Measurements from ENCODE around the gene ZMYND11.
"Not testable (repeated sequence)": the region's sequence is repeated elsewhere in the genome, so short reads cannot be mapped to it uniquely, and the experiment has no call there.

The ZMYND11 gene

GRCh38 chr10:134247-135131, 766 bp upstream of the ZMYND11 start:
- DNase-seq = no peak

DNA sequence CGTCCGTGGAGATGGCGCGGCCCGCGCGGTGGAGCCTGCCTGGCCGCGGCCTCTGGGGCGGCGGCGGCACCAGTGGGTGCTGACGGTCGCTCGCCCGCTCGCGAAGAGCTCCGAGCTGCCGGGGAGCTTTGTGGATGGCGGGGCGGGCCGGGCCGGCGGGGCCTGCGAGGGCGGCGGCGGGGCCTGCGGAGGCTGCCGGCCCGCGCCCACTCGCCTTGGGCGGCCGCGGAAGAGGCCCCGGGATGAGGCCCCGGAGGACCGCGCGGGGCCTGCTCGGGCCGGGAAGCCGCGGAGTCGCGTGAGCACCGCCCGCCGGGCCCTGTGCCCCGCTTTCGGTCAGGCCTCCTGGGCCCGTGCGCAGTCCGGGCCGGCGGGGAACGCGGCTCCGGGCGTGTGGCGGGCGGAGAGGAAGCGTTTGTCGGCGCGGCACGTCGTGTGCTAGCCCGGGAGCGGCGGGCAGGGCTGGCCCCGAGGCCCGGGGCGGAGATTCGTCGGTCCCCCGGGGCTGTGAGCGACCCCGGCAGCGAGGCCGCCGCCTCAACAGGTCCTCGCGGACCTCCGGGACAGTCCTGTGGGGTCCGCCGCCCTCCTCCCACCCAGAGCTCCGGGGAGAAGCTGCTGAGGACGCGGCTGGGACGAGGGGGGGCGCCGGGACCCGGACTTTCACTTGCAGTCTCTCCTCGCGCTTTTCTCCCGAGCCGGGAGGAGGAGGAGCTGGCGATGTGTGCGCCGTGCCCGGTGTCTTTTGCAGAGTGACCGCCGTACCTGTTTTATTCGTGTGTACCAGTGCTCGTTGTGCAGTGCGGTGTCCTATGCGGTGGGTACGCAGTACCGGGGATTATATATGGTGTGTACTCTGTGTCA, 578 bp downstream of the ZMYND11 start:
- no peak for DNase-seq

GRCh38 chr10:136465-136762, 1.2 kb downstream of the ZMYND11 start:
- DNase-seq = no peak

- no peak for DNase-seq
These were observed 1.8 kb downstream of the ZMYND11 start for GRCh38 chr10:137031-137430.

DNA sequence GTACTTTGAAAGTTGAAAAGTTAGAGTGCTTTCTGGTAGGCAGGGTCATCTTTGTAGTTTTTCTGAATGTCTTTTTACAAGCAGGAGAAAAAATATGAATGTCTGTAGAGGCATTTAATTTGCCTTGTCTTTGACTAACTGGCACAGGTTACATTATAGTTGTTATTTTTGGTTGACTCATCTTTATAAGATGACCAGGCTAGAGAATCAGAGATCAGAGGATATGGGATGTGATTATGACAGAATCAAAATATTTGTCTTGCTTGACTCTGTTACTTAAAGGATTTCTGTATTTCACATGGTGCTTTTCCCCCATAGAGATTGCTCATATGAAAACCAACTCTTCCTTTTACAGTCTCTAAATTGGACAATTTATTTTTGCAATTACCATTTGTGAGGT, 2.4 kb downstream of the ZMYND11 start:
- no peak for DNase-seq

DNA sequence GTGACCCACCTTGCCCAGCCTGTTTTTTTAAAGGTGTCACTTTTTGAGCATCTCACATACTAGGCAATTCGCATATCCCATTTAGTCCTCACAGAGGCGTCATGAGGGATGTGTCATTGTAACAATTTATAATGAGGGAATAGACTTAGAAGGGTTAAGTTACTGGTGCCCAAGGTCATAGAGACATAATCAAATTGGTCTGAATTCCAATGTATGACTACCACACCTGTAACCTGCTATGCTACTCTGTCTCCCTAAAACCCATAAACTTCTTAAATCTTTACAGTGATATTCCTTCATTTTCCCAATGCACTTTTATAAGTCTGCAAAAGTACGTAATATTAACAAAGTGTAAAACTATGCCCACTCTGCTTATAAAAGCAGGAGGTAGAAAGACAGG, 7.1 kb downstream of the ZMYND11 start:
- DNase-seq = no peak

GRCh38 chr10:152915-153314, 17.7 kb downstream of the ZMYND11 start:
- DNase-seq = no peak

GRCh38 chr10:154348-154747, 19.1 kb downstream of the ZMYND11 start:
- DNase-seq = no peak

DNA sequence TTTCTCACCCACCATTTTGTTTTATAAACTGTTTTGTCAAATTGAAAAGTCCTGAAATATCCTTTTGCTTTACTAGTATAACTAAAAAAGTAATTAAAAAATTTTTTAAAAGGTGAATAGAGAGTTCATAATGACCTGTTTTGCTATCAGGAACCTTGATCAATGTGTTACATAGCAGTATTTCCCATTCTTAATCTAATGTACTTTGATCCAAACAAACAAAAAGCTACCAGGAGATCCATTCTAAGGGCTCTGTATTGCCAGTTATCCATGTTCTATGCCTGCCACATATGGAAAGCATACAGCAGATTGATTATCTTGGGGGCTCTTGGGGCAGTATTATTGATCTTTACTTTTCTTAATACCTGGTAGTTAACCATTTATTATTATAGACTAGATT, 32.1 kb downstream of the ZMYND11 start:
- no peak for DNase-seq

DNA sequence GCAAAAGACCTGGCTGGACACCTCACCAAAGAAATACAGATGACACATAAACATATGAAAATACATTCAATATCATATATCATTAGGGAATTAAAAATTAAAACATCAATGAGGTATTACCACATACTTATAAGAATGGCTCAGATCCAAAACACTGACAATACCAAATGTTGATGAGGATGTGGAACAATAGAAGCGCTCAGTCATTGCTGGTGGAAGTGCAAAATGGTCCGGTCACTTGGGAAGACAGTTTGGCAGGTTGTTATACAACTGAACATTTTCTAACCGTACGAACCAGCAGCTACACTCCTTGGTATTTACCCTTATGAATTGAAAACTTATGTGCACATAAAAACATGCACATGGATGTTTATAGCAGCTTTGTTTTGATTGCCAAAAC, 38.5 kb downstream of the ZMYND11 start:
- DNase-seq = no peak

DNA sequence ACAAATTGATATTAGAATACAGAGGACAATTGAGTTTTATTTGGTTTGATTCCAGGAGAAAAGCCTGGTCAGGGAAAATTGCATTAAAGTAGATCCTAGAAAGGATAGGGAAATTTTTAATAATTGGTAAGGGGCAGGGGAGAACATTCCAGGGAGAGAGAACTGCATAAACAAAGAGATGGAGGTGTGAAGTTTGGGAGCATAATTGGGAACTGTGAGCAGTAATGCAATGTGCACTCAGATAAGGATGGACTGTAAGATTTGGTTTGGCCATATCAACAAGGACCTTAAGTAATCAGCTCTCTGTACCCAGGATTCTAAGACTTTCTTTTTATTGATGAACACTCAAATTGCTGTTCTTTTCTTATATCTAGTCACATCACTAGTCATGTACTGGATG, 41.4 kb downstream of the ZMYND11 start:
- no peak for DNase-seq

- DNase-seq = peak; percentile 5
These were observed 43.0 kb downstream of the ZMYND11 start for GRCh38 chr10:178208-178607.

DNA sequence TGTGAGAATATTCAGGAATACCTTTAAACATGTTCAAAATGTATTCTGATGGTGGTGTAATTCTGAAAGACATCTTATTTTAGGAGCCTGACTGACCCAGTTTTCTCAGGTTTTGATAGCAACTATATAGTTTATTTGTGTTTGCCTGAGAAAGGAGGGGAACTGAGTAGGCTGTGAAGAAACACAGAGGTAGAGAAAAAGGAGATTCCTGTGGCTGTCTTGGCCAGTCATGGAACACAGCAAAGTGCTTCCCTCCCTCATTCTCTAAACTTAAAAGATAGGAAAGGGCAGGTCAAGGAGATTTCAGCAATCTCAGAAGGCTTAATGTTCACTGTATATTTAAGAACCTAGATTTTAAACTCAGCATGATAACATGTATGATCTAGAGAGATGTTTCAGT, 43.5 kb downstream of the ZMYND11 start:
- no peak for DNase-seq

DNA sequence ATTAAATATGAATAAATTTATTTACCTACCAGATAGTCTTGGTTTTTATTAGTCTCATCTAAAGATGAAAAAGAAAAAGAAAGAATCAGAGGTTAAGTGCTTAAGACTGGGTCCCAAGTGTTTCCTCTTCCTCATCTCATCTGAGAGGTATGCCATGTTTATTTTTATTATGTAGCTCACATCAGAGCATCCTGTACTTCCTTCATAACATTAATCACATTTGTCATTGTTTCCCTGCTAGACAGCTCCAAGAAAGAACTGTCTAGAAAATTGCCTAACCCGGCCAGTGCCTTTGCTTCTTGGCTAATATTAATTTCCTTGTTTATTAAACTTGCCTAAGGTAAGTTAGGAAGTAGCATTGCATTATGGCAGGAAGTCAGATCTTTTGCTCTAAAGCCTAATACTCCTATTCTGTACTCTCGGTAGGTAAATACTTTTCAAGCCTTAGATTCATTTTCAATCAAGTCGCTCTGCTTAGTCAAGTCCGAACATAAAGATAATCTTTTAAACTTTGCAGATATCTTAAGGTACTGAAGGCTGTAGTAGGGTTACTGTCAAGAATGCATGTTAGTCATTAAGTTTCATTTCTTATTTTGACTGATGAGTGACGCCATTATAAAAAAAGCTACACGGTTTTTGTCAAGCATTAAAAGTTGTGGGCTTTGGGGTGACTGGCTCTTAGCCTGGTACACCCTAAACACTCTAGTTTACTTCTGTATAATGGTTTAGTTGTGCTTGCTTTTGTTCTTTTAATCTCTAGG, 47.4 kb downstream of the ZMYND11 start:
- DNase-seq = no peak

DNA sequence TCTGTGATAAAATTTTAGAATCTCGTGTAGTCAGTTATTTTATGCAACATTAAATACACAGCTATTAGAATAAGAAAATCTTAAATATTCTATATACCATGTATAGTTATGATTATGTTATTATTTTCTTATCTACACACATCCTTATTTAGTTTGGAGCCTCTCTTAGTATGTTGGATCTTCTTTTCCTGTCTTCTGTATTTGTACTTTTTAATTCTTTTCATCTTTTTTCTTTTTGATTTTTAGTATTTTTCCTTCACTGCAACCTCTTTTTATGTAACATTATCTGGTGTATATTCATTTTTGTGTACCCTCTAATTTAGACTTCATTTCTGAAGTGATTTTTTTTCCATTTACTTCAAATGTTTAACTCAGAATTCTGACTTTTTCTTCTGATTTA, 48.9 kb downstream of the ZMYND11 start:
- no peak for DNase-seq

- no peak for DNase-seq
These were observed 49.7 kb downstream of the ZMYND11 start for GRCh38 chr10:184911-185310.

GRCh38 chr10:185571-185970, 50.3 kb downstream of the ZMYND11 start:
- not testable (repeated sequence) for DNase-seq

DNA sequence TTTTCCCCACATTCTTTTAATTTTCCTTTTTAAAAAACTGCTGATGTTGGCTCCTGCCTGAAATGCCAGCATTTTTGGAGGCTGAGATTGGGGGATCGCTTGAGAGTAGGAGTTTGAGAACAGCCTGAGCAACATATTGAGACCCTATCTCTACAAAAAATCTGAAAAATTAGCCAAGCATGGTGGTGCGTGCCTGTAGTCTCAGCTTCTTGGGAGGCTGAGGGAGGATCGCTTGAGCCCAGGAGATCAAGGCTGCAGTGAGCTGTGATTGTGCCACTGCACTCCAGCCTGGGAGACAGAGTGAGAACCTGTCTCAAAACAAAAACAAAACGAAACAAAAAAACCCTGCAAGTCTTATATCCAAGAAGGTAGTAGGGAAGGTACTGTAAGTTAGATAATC, 51.7 kb downstream of the ZMYND11 start:
- DNase-seq = no peak

DNA sequence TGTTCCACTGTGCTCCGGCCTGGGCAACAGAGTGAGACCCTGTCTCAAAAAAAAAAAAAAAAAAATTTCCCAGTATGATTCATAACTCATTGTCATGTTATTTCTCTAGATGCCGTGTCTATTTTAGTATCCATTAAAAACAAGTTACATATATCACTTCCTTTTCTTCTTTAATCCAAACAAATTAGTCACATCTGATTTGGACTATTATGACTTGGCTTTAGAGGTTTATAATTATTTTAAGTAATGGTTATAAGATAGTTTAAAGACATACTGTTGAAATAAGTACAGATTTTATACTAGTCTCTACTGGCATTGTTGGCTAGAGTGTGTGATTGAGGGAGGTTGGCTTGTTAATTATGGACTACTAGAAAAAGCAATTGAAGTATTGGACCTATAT, 53.3 kb downstream of the ZMYND11 start:
- DNase-seq = no peak

DNA sequence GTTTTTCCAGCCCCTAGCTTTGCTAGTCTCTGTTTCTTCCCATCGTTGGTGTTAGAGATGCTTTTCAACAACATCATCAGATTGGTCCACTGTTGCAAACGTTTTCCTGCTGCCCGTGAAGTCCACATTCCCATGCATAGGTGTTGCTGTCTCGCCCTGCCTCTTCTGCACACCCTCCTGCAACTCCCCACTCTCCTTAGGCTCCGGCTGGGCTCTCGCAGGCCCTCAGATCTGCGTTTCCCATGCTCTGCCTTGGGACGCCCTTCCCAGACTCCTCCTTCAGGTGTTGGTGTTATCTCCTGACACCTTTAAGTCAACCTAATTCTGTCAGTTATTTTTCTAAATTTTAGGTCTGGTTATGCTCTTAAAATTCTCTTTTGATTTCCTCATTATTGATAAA, 55.0 kb downstream of the ZMYND11 start:
- no peak for DNase-seq

- DNase-seq = no peak
These were observed 56.7 kb downstream of the ZMYND11 start for GRCh38 chr10:191703-192518.

DNA sequence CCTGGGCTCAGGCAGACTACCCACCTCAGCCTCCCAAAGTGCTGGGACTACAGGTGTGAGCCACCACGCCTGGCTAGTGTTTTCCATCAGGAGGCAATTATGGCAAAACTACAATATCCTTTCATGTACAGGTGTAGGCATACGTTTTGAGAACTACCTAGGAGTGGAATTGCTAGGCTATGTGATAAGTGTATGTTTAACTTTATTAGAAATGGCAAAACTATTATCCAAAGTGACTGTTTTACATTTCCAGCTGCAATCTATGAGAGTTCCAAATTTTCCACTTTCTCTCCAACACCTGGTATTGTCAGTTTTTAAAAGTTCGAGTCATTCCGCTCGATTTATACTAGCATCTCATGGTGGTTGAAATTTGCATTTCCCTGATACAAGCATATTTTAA, 59.0 kb downstream of the ZMYND11 start:
- no peak for DNase-seq

GRCh38 chr10:200405-200804, 65.2 kb downstream of the ZMYND11 start:
- no peak for DNase-seq
